GM21423 (cell line): ENCODE results near the gene AGPAT1.

Experiments
- ATAC-seq: cut with Tn5 transposase; IDR thresholded peaks from one replicate; pipeline ENCODE4 v1.9.1; 2021; ENCODE audit warnings: mild to moderate bottlenecking, moderate library complexity; ENCODE audit not compliant: unreplicated experiment

AGPAT1 gene

GRCh38 chr6:32173051-32173727 lies 2.7 kb downstream of the AGPAT1 start:
- no peak for ATAC-seq

GRCh38 chr6:32171234-32171633 lies 4.7 kb downstream of the AGPAT1 start:
- no peak for ATAC-seq

- no peak for ATAC-seq
Observed at GRCh38 chr6:32170294-32170693, 5.6 kb downstream of the AGPAT1 start.

- no peak for ATAC-seq
Observed at GRCh38 chr6:32168807-32169591, 6.9 kb downstream of the AGPAT1 start.

- no peak for ATAC-seq
Observed at GRCh38 chr6:32168350-32168749, 7.5 kb downstream of the AGPAT1 start.

- no peak for ATAC-seq
Observed at GRCh38 chr6:32167761-32168262, 8.1 kb downstream of the AGPAT1 start.

- ATAC-seq: no peak
Observed at GRCh38 chr6:32167154-32167760, 8.6 kb downstream of the AGPAT1 start.

- no peak for ATAC-seq
Observed at GRCh38 chr6:32166411-32167061, 9.3 kb downstream of the AGPAT1 start.

- ATAC-seq: no peak
Observed at GRCh38 chr6:32164295-32164694, 11.6 kb downstream of the AGPAT1 start, which contains the start of gene EGFL8. Gene EGFL8, plus strand, starts transcription at chr6:32164595. Its CDS starts 1,571 bp downstream, at chr6:32166166.

GRCh38 chr6:32163559-32164258 lies 12.2 kb downstream of the AGPAT1 start:
- ATAC-seq: no peak

- ATAC-seq: no peak
Observed at GRCh38 chr6:32158052-32158451, 17.8 kb downstream of the AGPAT1 start.

- no peak for ATAC-seq
Observed at GRCh38 chr6:32156891-32157290, 19.0 kb downstream of the AGPAT1 start.

GRCh38 chr6:32154514-32155161 lies 21.2 kb downstream of the AGPAT1 start:
- no peak for ATAC-seq

- ATAC-seq: no peak
Observed at GRCh38 chr6:32153564-32154513, 22.0 kb downstream of the AGPAT1 start, which contains the start of gene PPT2. Gene PPT2, plus strand, starts transcription at chr6:32154141. Its CDS starts 454 bp downstream, at chr6:32154595.

- ATAC-seq: no peak
Observed at GRCh38 chr6:32152769-32153563, 22.9 kb downstream of the AGPAT1 start.

GRCh38 chr6:32151863-32152768 lies 23.8 kb downstream of the AGPAT1 start, which contains the start of gene PRRT1:
Gene PRRT1, minus strand, starts transcription at chr6:32151939. Its CDS starts 112 bp downstream, at chr6:32151827.
- ATAC-seq: no peak
